Measurements from ENCODE around the gene LSM4.

GRCh38 chr19:18284712-18285360, 38.0 kb downstream of the LSM4 start:
- TF ChIP-seq POLR2A (IDR thresholded peaks at IDR 0.05; ENCODE audit: low read depth, low read length) (no peak), JUN (IDR thresholded peaks at IDR 0.05; ENCODE audit: borderline replicate concordance, insufficient read depth, insufficient read length, low read depth) (no peak)
